Large intestine (tissue), 3 donors: ENCODE data around the gene SNX24. TPM values are rescaled to one million over a fixed set of nuclear protein-coding genes. Genes with fewer than 3 reads are reported as not detected.

Experiments
- DNase-seq, 2 donors: peaks; one replicate each; pipeline versions ENCODE4 v3.0.0 to v3.0.0-alpha.2; 2013
- H3K27ac ChIP-seq: one replicate; pipeline ENCODE4 v1.5.1; 2013; ENCODE audit warnings: low read length
- H3K27me3 ChIP-seq: 2 replicates; pipeline ENCODE4 v1.6.1; 2013; ENCODE audit warnings: low read length; ENCODE audit not compliant: control insufficient read depth, insufficient read depth
- H3K36me3 ChIP-seq: 2 replicates; pipeline ENCODE4 v1.6.1; 2013; ENCODE audit warnings: low read length; ENCODE audit not compliant: control insufficient read depth, insufficient read depth
- H3K4me1 ChIP-seq: one replicate; pipeline ENCODE4 v1.6.1; 2013; ENCODE audit warnings: low read length; ENCODE audit not compliant: control insufficient read depth, insufficient read depth
- H3K4me3 ChIP-seq: one replicate; pipeline ENCODE4 v1.5.1; 2013; ENCODE audit warnings: low read length
- H3K9me3 ChIP-seq: one replicate; pipeline ENCODE4 v1.6.1; 2013; ENCODE audit warnings: mild to moderate bottlenecking, low read depth, low read length, moderate library complexity; ENCODE audit not compliant: control insufficient read depth
- WGBS: methylation state at CpG from one replicate; pipeline ENCODE4 v1.1.5; 2013; ENCODE audit warnings: low lambda C conversion rate; ENCODE audit not compliant: insufficient coverage; 5-methylcytosine and 5-hydroxymethylcytosine counted together
- polyA plus RNA-seq: library from polyadenylated mRNA; unstranded; fragments of 120-200 nt; gene quantifications from one replicate; pipeline ENCODE4 v1.2.1, GENCODE V29; 2013

SNX24 gene
- polyA plus RNA-seq, 1 donor: 28.4 TPM

DNA sequence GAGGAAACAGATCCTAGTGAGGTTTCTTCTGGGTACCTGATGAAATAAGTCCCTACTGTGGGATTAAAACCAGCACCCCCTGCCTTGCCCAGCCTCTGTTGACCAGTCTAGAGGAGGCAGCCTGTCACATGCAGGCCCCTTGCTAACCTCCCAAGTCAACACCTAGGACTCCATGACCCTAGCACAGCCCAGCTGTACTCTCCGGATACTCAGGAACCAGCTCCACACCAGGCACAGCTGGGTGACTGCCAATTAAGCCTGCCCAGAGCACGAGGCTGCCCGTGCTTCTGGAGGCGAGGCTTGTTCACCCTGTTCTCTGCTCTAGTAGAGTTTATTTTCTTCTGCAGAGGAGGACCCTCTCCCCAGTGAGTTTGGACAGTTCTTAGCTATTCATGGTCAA lies 92.5 kb downstream of the SNX24 start:
- Histone ChIP-seq H3K27me3 (no peaks in the 10 kb centered on the region), H3K4me3 (no peak overlapping the region), H3K36me3 (peaks cover 6% of the 10 kb centered on the region), H3K9me3 (no peaks in the 10 kb centered on the region), H3K4me1 (no peaks in the 10 kb centered on the region), H3K27ac (no peak overlapping the region)
- no peak for DNase-seq
- WGBS: 80% methylated on average over 2 of the region's 4 CpGs

DNA sequence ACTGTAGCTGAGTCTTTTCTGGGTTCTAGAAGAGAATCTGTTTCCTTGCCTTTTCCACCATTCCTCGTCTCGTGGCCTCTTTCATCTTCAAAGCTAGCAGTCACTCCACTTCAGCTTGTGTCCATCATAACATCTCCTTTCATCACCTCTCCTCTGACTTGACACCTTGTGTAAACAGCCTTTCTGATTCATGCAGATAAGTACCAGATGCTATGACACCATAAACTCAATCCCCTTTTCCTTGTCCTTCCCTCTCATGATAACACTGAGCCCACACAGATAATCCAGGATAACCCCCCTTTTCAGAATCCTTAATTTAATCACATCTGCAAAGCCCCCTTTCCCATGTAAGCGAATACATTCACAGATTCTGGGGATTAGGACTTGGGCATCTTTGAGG lies 95.5 kb downstream of the SNX24 start:
- WGBS: 100% methylated on average over 2 of the region's 3 CpGs
- Histone ChIP-seq H3K4me3 (no peak overlapping the region), H3K9me3 (no peaks in the 10 kb centered on the region), H3K27ac (no peak overlapping the region), H3K4me1 (no peaks in the 10 kb centered on the region), H3K36me3 (peaks cover 6% of the 10 kb centered on the region), H3K27me3 (no peaks in the 10 kb centered on the region)
- no peak for DNase-seq

DNA sequence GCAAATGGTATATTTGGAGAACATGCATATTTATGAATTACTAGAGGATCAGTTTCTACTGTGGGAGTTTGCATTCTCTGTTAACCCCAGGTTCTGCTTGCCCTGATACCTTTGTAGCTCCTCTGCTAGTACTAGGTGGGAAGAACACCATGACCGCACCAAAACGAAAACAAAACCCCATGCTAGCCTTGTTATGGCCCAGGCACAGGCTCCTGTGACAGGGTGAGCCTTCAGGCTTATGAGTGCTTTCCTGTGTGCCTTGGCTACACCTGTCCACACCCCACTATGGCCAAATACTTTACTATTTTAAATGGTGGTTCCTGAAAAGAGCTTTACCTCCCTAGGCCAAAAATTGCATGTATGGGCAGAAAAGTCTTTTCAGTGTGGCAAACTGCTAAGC lies 96.3 kb downstream of the SNX24 start:
- no peaks in the 10 kb centered on the region for H3K27me3 ChIP-seq
- no peak overlapping the region for H3K4me3 ChIP-seq
- no peak overlapping the region for H3K27ac ChIP-seq
- no CpG with 5 or more reads among the region's 2 CpGs for WGBS
- H3K4me1 ChIP-seq: no peaks in the 10 kb centered on the region
- H3K36me3 ChIP-seq: peaks cover 10% of the 10 kb centered on the region
- no peaks in the 10 kb centered on the region for H3K9me3 ChIP-seq
- DNase-seq: no peak

DNA sequence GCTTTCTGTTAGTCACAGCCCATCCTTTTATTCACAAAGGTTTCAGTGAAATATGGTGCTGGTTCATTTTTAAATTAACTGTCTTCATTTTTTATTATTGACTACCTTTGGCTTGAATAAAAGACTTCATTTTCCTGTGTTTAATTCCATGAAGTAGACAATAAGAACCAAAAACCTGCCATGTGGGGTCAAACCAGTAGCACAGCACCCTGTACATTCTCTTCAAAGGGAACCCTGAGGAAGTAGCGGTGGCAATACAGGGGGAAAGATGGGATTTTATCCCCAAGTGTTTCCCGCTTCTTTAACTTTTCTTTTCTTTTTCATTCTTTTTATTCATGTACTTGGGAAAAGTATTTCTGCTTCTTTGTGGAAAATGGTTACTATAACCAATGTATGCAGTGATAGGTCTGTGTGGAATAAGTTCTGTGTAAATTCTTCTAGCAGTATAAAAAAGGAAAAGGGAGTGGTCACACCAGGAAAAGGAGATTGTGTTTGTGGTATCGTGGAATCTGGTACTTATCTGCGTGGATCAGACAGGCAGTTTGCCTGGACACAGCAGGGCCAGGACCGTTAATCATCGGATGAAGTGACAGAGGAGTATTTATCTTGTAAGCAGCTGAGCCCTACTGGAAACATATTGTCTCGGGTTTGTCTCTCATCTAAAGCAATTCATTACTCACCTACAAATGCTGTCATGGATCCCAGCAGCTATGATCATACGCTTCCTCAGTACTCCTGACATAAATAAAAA lies 96.9 kb downstream of the SNX24 start:
- Histone ChIP-seq H3K27me3 (no peaks in the 10 kb centered on the region), H3K4me1 (no peaks in the 10 kb centered on the region), H3K27ac (no peak overlapping the region), H3K36me3 (peaks cover 14% of the 10 kb centered on the region), H3K4me3 (no peak overlapping the region), H3K9me3 (no peaks in the 10 kb centered on the region)
- DNase-seq: no peak
- WGBS: 58% methylated on average over 2 of the region's 8 CpGs

DNA sequence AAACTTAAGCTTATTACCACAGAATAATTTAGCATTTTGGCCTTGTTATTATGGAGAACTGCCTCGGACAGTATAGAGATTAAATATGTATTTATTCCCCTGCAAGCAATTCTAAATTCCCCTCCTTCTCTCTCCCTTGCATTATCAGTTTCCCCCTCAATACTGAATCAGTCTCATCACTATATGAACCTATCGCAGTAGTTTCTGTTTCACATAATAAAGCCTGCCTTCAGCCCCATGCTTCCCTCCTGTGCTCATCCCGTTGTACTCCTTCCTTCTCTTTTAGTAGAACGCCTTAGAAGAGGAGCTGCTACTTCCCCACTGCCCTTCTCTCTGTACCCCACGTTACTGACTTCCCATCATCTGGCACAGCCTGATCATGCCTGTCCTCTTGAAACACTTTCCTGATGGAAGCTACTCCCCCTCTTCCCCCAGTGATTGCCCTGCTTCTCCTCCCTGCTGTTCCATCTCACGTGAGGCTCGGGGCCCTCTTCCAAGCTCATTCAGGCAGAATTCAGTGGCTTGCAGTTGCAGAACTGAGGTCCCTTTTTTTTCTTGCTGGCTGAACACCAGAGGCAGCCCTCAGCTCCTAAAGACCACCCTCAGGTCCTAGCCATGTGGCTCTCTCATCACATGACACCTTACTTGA lies 97.8 kb downstream of the SNX24 start:
- H3K4me3 ChIP-seq: no peak overlapping the region
- no peak for DNase-seq
- H3K27ac ChIP-seq: no peak overlapping the region
- no peaks in the 10 kb centered on the region for H3K9me3 ChIP-seq
- WGBS: 79% methylated on average over 3 of the region's 7 CpGs
- H3K36me3 ChIP-seq: peaks cover 12% of the 10 kb centered on the region
- H3K4me1 ChIP-seq: no peaks in the 10 kb centered on the region
- no peaks in the 10 kb centered on the region for H3K27me3 ChIP-seq

DNA sequence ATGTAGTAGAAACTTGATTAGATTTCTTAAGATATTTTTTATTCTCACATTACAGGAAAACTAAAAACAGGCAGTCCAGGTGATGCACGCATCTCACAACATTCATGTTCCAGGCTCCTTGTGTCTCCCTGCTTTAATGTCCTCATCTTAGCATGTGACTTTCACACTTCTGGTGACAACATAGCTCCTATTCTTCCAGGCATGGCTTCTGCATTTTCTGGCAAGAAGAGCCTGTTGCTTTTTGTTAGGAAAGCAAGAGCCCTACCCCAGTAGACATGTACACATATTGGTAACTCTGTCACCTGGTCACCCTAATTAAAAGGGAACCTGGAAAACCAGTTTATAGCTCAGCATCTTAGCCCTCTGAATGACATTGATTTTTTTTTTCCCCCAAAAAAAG lies 98.6 kb downstream of the SNX24 start:
- Histone ChIP-seq H3K4me3 (no peak overlapping the region), H3K27me3 (no peaks in the 10 kb centered on the region), H3K36me3 (peaks cover 12% of the 10 kb centered on the region), H3K27ac (no peak overlapping the region), H3K4me1 (no peaks in the 10 kb centered on the region), H3K9me3 (no peaks in the 10 kb centered on the region)
- no peak for DNase-seq
- no CpG with 5 or more reads among the region's 1 CpG for WGBS

DNA sequence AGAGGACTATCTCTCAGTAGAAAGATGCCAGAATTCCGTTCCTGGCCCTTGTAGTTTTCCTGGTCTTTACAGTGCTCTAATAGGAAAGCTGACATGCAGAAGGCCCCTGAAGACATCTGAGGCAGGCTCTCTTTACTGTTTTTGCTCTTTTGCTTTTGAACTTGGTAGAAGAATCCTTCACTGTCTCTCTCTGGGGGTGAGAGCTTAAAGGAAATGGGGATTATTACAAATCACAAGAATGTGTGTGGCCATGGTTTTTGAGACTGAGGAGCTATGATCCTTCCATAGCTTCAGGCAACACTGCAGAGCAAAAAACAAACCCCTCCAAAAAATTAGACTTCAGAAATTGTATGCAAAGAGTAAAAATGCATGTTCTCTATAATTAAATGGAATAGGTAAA lies 102.0 kb downstream of the SNX24 start:
- H3K36me3 ChIP-seq: peaks cover 12% of the 10 kb centered on the region
- H3K4me3 ChIP-seq: no peak overlapping the region
- no peak for DNase-seq
- no CpG with 5 or more reads among the region's 1 CpG for WGBS
- no peaks in the 10 kb centered on the region for H3K9me3 ChIP-seq
- no peaks in the 10 kb centered on the region for H3K27me3 ChIP-seq
- no peaks in the 10 kb centered on the region for H3K4me1 ChIP-seq
- no peak overlapping the region for H3K27ac ChIP-seq

DNA sequence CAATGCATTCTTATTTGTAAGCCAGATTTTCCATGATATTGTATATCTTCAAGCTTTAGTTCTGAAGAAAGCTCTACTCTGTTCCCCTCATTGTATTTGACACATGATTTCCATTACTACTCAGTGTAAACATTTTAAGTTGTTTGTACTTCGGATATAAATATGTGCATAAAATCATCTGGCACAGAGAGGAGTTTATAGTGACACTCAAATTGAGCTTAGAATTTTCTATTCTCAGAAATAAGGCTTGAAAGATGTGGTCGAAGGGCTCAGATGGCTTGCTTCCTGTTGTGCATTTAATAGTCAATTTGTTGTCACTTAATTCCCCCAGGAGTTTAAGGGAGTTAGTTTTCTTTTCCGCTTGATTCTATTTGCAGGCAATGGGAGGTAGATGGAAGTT lies 102.4 kb downstream of the SNX24 start:
- Histone ChIP-seq H3K9me3 (no peaks in the 10 kb centered on the region), H3K4me1 (no peaks in the 10 kb centered on the region), H3K27ac (no peak overlapping the region), H3K4me3 (no peak overlapping the region), H3K36me3 (peaks cover 12% of the 10 kb centered on the region), H3K27me3 (no peaks in the 10 kb centered on the region)
- DNase-seq: no peak
- WGBS: no CpG with 5 or more reads among the region's 3 CpGs

DNA sequence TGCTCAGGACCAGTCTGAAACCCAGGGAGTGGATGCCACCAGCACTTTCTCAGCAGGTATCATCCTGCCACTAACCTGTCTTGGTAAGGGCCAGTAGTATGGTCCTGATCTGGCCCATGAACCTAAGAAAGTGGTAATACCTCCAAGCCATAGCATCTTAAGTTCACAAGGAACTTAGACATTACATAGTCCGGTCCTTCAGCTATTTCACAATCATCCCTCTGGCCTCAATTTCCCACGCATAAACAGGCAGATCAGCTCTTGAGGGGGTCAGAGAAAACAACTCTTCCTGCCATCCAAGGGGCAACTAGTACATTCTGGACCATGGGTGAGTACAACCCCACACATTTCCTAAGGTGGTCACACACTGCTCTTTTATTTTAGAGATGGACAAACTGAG lies 102.9 kb downstream of the SNX24 start:
- no peaks in the 10 kb centered on the region for H3K27me3 ChIP-seq
- no CpG with 5 or more reads among the region's 2 CpGs for WGBS
- H3K36me3 ChIP-seq: peaks cover 12% of the 10 kb centered on the region
- H3K4me1 ChIP-seq: no peaks in the 10 kb centered on the region
- DNase-seq: no peak
- no peak overlapping the region for H3K27ac ChIP-seq
- no peaks in the 10 kb centered on the region for H3K9me3 ChIP-seq
- no peak overlapping the region for H3K4me3 ChIP-seq

DNA sequence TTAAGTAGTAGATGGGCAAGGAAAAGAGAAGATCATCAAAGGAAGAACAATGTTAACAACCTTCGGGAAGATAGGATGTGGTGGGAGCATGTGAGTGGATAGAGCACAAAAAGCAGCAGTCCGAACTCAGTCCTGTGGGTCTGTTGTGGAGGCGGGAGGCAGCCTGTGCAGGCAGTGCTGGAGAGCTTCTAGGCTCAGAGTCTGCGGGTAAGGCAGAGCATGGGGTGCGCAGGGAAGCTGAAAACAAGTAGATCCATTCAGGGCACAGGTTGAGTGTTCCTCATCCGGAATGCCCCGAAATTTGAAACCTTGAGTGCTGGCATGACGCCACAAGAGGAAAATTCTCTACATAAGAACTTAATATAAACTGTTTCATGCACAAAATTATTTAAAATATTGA lies 106.2 kb downstream of the SNX24 start:
- no peaks in the 10 kb centered on the region for H3K9me3 ChIP-seq
- H3K27me3 ChIP-seq: no peaks in the 10 kb centered on the region
- H3K4me1 ChIP-seq: no peaks in the 10 kb centered on the region
- H3K4me3 ChIP-seq: no peak overlapping the region
- H3K36me3 ChIP-seq: peaks cover 7% of the 10 kb centered on the region
- 67% methylated on average over 1 of the region's 8 CpGs for WGBS
- DNase-seq: no peak
- no peak overlapping the region for H3K27ac ChIP-seq

DNA sequence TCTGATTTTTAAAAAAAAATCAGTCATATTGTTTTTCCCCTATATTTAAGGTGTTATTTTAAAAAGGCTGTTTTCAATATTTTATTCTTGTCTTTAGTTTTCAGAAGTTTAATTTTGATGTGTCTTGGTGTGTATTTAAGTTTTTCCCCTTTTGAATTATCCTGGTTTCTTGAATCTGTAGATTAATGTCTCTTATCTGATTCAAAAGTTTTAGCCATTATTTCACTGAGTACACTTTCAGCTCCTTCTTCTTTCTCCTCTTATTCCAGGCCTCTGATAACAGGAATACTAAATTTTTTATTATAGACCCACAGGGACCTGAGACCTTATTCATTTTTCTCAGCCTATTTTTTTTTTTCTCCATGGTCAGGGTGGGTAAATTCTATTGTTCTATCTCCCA lies 109.3 kb downstream of the SNX24 start:
- no peaks in the 10 kb centered on the region for H3K27me3 ChIP-seq
- no peak overlapping the region for H3K4me3 ChIP-seq
- H3K9me3 ChIP-seq: no peaks in the 10 kb centered on the region
- H3K27ac ChIP-seq: no peak overlapping the region
- DNase-seq: no peak
- no peaks in the 10 kb centered on the region for H3K36me3 ChIP-seq
- H3K4me1 ChIP-seq: peaks cover under 1% of the 10 kb centered on the region
